Nephron progenitor cell (in vitro differentiated cells): ENCODE data around the gene PXK.
A peak's percentile ranks its signal among the peaks of the same experiment; 100 is the strongest.

Source experiments
- DNase-seq: peaks from one replicate; pipeline ENCODE4 v3.0.0; 2021
- H3K27ac Mint-ChIP-seq: 2 replicates; pipeline ENCODE4 v1.8.0; 2021; ENCODE audit warnings: mild to moderate bottlenecking, moderate library complexity, mixed read lengths
- H3K27me3 Mint-ChIP-seq: 2 replicates; pipeline ENCODE4 v1.8.0; 2021; ENCODE audit warnings: mild to moderate bottlenecking, low read depth, mixed read lengths; ENCODE audit not compliant: poor library complexity
- H3K36me3 Mint-ChIP-seq: 2 replicates; pipeline ENCODE4 v1.8.0; 2021; ENCODE audit warnings: low read depth, mixed read lengths
- H3K4me1 Mint-ChIP-seq: 2 replicates; pipeline ENCODE4 v1.8.0; 2021; ENCODE audit warnings: mixed read lengths
- H3K4me3 Mint-ChIP-seq: 2 replicates; pipeline ENCODE4 v1.8.0; 2021; ENCODE audit warnings: mild to moderate bottlenecking, moderate library complexity, mixed read lengths
- H3K9me3 Mint-ChIP-seq: 2 replicates; pipeline ENCODE4 v1.8.0; 2021; ENCODE audit warnings: mild to moderate bottlenecking, moderate library complexity, mixed read lengths
- TF ChIP-seq, protein P1 (sequence below): fragments of 200-600 bp; sonication (generic); IDR thresholded peaks from 2 replicates; pipeline ENCODE4 v1.5.0; 2021; ENCODE audit warnings: antibody characterized with exemption

PXK gene

DNA sequence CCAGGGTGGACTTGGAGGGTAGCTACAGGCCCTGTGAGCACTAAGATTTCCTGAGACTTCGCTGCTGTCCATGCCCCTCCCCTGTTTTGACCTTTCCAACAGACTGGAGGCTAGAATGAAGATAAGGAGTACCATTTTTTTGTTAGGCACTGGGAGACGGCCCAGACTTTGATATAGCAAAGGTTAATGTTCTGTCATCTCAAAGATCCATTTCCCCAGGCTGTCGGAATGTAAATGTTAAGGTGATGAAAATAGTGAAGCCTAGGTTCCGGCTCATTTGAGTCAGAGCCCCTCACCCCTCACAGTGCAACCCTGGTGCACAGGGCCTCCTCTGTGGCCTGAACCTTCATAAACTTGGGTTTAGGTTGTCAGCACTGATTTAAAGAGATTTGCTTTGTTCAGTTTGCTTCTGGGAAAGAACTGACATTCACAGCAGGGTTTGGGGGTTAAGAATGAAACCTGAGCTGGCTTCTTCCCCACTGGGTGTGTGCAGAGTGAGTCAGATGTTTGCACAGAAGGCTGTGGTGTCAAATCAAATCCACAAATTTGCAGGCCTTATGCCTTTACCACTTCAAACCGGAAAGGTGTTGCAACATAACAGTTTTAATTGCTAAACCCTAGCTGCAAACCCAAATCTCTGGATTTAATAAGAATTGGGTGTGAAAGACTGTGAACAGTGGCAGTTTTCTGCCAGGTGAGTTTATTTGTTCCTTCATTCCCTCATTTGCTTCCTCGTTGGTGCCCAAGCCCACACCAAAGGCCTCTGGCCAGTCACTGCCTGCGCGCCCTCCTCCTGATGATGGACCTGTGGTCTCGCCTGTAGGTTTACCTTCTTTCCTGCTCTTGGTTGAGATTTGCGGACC lies 138.6 kb downstream of the PXK start:
- H3K27me3 Mint-ChIP-seq, result no peaks in the 10 kb centered on the region
- TF ChIP-seq, protein P1, sequence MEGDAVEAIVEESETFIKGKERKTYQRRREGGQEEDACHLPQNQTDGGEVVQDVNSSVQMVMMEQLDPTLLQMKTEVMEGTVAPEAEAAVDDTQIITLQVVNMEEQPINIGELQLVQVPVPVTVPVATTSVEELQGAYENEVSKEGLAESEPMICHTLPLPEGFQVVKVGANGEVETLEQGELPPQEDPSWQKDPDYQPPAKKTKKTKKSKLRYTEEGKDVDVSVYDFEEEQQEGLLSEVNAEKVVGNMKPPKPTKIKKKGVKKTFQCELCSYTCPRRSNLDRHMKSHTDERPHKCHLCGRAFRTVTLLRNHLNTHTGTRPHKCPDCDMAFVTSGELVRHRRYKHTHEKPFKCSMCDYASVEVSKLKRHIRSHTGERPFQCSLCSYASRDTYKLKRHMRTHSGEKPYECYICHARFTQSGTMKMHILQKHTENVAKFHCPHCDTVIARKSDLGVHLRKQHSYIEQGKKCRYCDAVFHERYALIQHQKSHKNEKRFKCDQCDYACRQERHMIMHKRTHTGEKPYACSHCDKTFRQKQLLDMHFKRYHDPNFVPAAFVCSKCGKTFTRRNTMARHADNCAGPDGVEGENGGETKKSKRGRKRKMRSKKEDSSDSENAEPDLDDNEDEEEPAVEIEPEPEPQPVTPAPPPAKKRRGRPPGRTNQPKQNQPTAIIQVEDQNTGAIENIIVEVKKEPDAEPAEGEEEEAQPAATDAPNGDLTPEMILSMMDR, result no peak
- H3K4me3 Mint-ChIP-seq, result peak overlapping the region; percentile 57

DNA sequence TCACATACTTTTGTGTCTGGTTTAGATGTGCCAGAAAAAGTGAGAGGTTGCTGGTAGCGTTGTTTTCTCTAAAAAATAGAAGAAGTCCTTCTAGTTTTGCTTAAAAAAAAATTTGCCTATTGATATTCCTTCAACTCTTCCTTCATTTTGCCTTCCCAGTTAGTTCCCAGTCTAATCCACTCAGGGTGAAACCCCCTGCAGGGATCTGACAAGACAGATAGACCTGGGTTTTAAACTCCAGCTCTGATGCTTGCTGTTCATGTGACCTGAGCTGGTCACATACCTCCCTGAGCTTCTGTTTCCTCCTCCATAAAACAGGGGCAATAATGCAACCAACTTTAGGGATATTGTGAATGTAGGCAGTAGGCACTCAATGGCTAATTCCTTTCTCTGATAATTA lies 140.6 kb downstream of the PXK start:
- H3K27ac Mint-ChIP-seq, result peak overlapping the region; percentile 97
- H3K27me3 Mint-ChIP-seq, result no peaks in the 10 kb centered on the region
- TF ChIP-seq, protein P1, result no peak

More for the DNA sequence above, 138.6 kb downstream of the PXK start:
- DNase-seq, result peak; percentile 21
- peaks cover 72% of the 10 kb centered on the region for H3K4me1 Mint-ChIP-seq
- H3K36me3 Mint-ChIP-seq, result no peaks in the 10 kb centered on the region
- no peaks in the 10 kb centered on the region for H3K9me3 Mint-ChIP-seq
- peak overlapping the region; percentile 94 for H3K27ac Mint-ChIP-seq

DNA sequence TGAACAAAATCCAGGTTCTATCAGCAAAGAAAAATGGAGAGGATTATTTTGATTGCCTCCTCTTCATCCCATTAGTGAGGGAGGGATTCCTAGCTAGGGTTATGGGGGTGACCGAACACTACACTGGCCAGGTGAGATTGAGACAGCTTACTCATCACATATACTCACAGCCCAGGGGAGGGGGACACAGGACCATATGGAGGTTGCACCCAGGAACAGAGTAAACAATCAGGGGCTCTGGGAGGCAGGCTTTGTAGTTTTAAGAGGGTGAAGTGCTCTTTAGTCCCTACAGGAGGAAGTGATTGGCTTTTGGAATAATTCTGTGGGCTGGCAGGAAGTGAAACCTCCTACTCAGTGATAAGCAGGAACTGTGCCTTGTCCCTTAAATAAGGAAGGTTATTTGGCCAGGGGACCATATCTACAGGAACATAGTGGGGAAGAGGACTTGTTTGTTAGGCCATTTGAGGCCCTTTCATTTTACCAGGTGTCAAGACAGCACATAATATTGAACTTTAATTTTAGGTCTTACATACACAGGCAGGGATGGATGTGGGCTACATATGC lies 141.7 kb downstream of the PXK start:
- H3K4me3 Mint-ChIP-seq, result no peak overlapping the region

More for the DNA sequence above, 140.6 kb downstream of the PXK start:
- Mint-ChIP-seq H3K4me1 (peaks cover 72% of the 10 kb centered on the region), H3K9me3 (no peaks in the 10 kb centered on the region), H3K4me3 (no peak overlapping the region), H3K36me3 (no peaks in the 10 kb centered on the region)
- DNase-seq, result no peak

DNA sequence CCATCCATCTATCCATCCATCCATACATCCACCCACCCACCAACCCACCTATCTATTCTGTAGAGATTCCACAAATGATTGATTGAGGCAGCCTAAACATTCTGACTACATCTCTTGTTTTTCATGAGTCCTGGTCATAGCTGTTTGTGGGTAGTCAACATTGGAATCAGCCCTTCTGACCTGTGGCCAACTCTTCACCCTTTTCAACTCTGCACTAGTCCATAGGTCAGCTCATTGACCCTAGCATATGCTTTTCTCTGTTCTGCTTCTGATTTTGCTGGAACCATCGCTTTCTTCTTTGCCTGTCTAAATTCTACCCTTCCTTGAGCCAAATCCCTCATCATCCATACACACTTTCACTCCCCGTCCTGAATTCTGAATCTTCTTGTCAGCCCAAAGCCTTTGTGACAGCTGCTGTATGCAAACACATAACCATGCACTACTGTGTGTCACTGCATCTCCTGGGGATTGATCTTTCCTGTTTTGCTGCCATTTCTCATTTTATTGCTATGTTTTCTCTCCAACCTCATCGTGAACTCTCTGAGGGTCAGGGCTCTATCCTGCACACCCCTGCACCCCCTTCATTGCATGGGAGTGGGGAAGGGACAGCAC lies 142.4 kb downstream of the PXK start:
- Mint-ChIP-seq H3K27ac (peak overlapping the region; percentile 11), H3K36me3 (peaks cover 5% of the 10 kb centered on the region)

More for the DNA sequence above, 141.7 kb downstream of the PXK start:
- no peaks in the 10 kb centered on the region for H3K27me3 Mint-ChIP-seq
- H3K36me3 Mint-ChIP-seq, result peaks cover 5% of the 10 kb centered on the region
- DNase-seq, result no peak
- peaks cover 7% of the 10 kb centered on the region for H3K9me3 Mint-ChIP-seq
- TF ChIP-seq, protein P1, result no peak
- H3K4me1 Mint-ChIP-seq, result peaks cover 63% of the 10 kb centered on the region
- no peak overlapping the region for H3K27ac Mint-ChIP-seq

More for the DNA sequence above, 142.4 kb downstream of the PXK start:
- DNase-seq, result no peak
- Mint-ChIP-seq H3K9me3 (peaks cover 13% of the 10 kb centered on the region), H3K4me3 (peak overlapping the region; percentile 0), H3K4me1 (peaks cover 57% of the 10 kb centered on the region), H3K27me3 (no peaks in the 10 kb centered on the region)
- TF ChIP-seq, protein P1, result no peak
